Erythroblast (primary cell): ENCODE results near the gene DOCK9.

Source experiments
- GATA1 ChIP-seq: IDR thresholded peaks from 2 replicates; pipeline ENCODE4 v1.6.1; 2011; ENCODE audit warnings: low read depth, mild to moderate bottlenecking, control low read depth, low read length, moderate library complexity
- POLR2A ChIP-seq: IDR thresholded peaks from 2 replicates; pipeline ENCODE4 v1.6.1; 2011; ENCODE audit warnings: mild to moderate bottlenecking, low read length

DNA sequence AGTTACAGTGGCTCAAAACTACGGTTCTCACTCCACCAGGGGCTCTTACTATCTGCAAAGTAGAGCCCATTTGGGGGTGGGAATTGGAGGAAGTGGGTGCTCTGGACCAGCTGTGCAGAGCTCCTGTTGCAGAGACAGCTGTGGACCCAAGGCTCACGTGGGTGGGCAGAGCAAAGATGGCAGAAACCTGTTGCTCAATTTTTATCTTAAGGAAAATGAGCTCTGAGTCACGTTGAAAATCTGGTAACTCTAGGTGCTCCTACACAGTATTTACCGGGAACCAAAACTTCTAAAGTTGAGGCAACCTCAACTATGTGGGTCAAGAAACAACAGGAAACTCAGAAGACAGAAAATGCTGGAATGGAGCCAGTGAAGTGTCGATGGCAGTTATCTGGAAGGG is 195.2 kb downstream of the DOCK9 start:
- TF ChIP-seq POLR2A = no peak
- no peak for TF ChIP-seq GATA1
